SH-SY5Y (cell line): ENCODE data around the gene NCK1.

Source experiments
- GATA2 ChIP-seq: IDR thresholded peaks from 2 replicates; pipeline ENCODE4 v1.6.1; 2011; ENCODE audit warnings: mild to moderate bottlenecking, low read depth, low read length
- GATA3 ChIP-seq: IDR thresholded peaks from 2 replicates; pipeline ENCODE4 v1.6.1; 2011; ENCODE audit warnings: low read depth, mild to moderate bottlenecking, low read length, moderate library complexity

- TF ChIP-seq GATA2: no peak
- TF ChIP-seq GATA3: no peak
Measured at GRCh38 chr3:136905549-136905948, 43.5 kb downstream of the NCK1 start.
